Keratinocyte (primary cell): ENCODE measurements around the gene SPG7.

ENCODE experiments used
- CTCF ChIP-seq, 3 experiments: IDR thresholded peaks in 1 of 3; conservative IDR thresholded peaks in 1 of 3; optimal IDR thresholded peaks in 1 of 3; 2 replicates in 2 of 3; 3 replicates in 1 of 3; pipeline versions ENCODE3 to v1.5.1; 2011; ENCODE audit warnings: low read length in 3 of 3, mild to moderate bottlenecking in 3 of 3, moderate library complexity in 2 of 3, control low read depth in 1 of 3, inconsistent platforms in 1 of 3; ENCODE audit not compliant: insufficient read depth in 2 of 3; ENCODE audit errors: extremely low read depth in 1 of 3
- EZH2 ChIP-seq: IDR thresholded peaks from one replicate; pipeline ENCODE4 v1.6.1; 2012; ENCODE audit warnings: inconsistent platforms, mild to moderate bottlenecking, low read length, moderate library complexity

- TF ChIP-seq CTCF (optimal IDR thresholded peaks at IDR 0.05 in 1 of 3, IDR thresholded peaks at IDR 0.05 in 1 of 3, conservative IDR thresholded peaks at IDR 0.05 in 1 of 3; ENCODE audit: extremely low read depth in 1 of 3, insufficient read depth in 2 of 3, low read length in 3 of 3): no peak
- no peak for TF ChIP-seq EZH2
Measured at GRCh38 chr16:89482150-89482816, 25.9 kb upstream of the SPG7 start.
